Smooth muscle cell (in vitro differentiated cells): Measurements from ENCODE around the gene PISD. TPM values are rescaled to one million over a fixed set of nuclear protein-coding genes. Genes with fewer than 3 reads are reported as not detected.

Experiments used
- DNase-seq: peaks from one replicate; lab custom pipeline; 2025; ENCODE audit not compliant: unreplicated experiment; lab: John Stamatoyannopoulos, UW
- H2AFZ ChIP-seq: fragments of 200-600 bp; sonication (generic); 2 replicates; pipeline ENCODE4 v1.6.0; 2016; ENCODE audit warnings: antibody characterized with exemption, low read depth, mild to moderate bottlenecking
- H3F3A ChIP-seq: fragments of 200-600 bp; sonication (generic); 2 replicates; pipeline ENCODE4 v1.6.0; 2017; ENCODE audit warnings: antibody characterized with exemption, low read depth
- H3K27ac ChIP-seq: fragments of 200-600 bp; sonication (generic); 2 replicates; pipeline ENCODE4 v1.5.1; 2016; ENCODE audit warnings: low read depth, mild to moderate bottlenecking
- H3K27me3 ChIP-seq: fragments of 200-600 bp; sonication (generic); 2 replicates; pipeline ENCODE4 v1.6.1; 2016; ENCODE audit warnings: low read depth, mild to moderate bottlenecking
- H3K36me3 ChIP-seq: fragments of 200-600 bp; sonication (generic); 2 replicates; pipeline ENCODE4 v1.5.1; 2016; ENCODE audit warnings: low read depth
- H3K4me1 ChIP-seq: fragments of 200-600 bp; sonication (generic); 2 replicates; pipeline ENCODE4 v1.5.1; 2016; ENCODE audit warnings: low read depth
- H3K4me2 ChIP-seq: fragments of 200-600 bp; sonication (generic); 2 replicates; pipeline ENCODE4 v1.6.0; 2016; ENCODE audit warnings: mild to moderate bottlenecking
- H3K4me3 ChIP-seq: fragments of 200-600 bp; sonication (generic); 2 replicates; pipeline ENCODE4 v1.5.1; 2016; ENCODE audit warnings: mild to moderate bottlenecking
- H3K79me2 ChIP-seq: fragments of 200-600 bp; sonication (generic); 2 replicates; pipeline ENCODE4 v1.6.0; 2016; ENCODE audit warnings: low read depth, mild to moderate bottlenecking
- H3K9ac ChIP-seq: fragments of 200-600 bp; sonication (generic); 2 replicates; pipeline ENCODE4 v1.6.0; 2016; ENCODE audit warnings: low read depth
- H3K9me3 ChIP-seq: fragments of 200-600 bp; sonication (generic); replicated peaks from 2 replicates; pipeline ENCODE4 v1.5.1; 2016; ENCODE audit warnings: low read depth
- H4K20me1 ChIP-seq: fragments of 200-600 bp; sonication (generic); 2 replicates; pipeline ENCODE4 v1.6.0; 2016; ENCODE audit warnings: low read depth
- CTCF ChIP-seq: fragments of 200-600 bp; sonication (generic); IDR thresholded peaks from 2 replicates; pipeline ENCODE4 v1.5.1; 2017; ENCODE audit warnings: borderline replicate concordance, mild to moderate bottlenecking, antibody characterized with exemption; ENCODE audit not compliant: insufficient read depth, poor library complexity, severe bottlenecking
- WGBS: methylation state at CpG from one replicate; pipeline ENCODE4 v1.1.7; 2016; ENCODE audit warnings: low lambda C conversion rate; 5-methylcytosine and 5-hydroxymethylcytosine counted together
- polyA plus RNA-seq: library from polyadenylated mRNA; unstranded; fragments of >200 nt; fragmentation: Nextera tagmentation; extraction: Ambion mirVana; gene quantifications from 2 replicates; pipeline ENCODE4 v1.2.1, GENCODE V29; 2016
- total RNA-seq: library from RNA; depleted of rRNA; stranded (reverse); fragments of >200 nt; gene quantifications from 2 replicates; pipeline ENCODE4 v1.2.3, GENCODE V29; 2014

The PISD gene
- total and polyA plus RNA-seq, 2 experiments from 2014 or later = 15.3 to 31.6 TPM

DNA sequence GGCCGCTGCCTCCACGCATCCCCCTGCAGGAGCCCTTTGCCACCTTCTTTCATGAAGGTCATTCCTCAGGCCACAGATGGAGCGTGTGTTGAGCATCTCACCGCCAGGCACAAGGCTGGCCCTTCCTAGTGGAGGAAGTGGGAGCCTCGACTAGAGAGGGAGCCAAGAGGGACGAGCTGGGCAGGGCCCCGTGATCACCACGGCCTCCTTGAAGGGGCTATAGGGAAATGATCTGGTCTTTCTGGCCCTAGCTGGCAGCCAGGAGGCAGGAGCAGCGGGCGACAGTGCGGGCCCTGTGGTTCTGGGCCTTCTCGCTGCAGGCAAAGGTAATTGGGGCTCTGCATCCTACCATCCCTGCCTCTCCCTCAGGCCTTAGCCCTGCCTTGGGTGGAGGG lies 49.1 kb downstream of the PISD start:
- Histone ChIP-seq H4K20me1 (no peaks in the 10 kb centered on the region), H3K36me3 (no peaks in the 10 kb centered on the region), H3K4me2 (no peak overlapping the region), H3K4me1 (no peaks in the 10 kb centered on the region), H3K9ac (no peak overlapping the region), H3K27ac (no peak overlapping the region), H3K9me3 (no peaks in the 10 kb centered on the region), H3F3A (no peaks in the 10 kb centered on the region), H3K79me2 (no peaks in the 10 kb centered on the region), H3K27me3 (no peaks in the 10 kb centered on the region), H3K4me3 (no peak overlapping the region), H2AFZ (no peak overlapping the region)
- no peak for TF ChIP-seq CTCF
- WGBS = 95% methylated on average over 12 of the region's 12 CpGs
- no peak for DNase-seq

- H3K79me2 ChIP-seq = no peaks in the 10 kb centered on the region
- no peaks in the 10 kb centered on the region for H3K27me3 ChIP-seq
- 62% methylated on average over 16 of the region's 16 CpGs for WGBS
- no peak overlapping the region for H3K27ac ChIP-seq
- H4K20me1 ChIP-seq = no peaks in the 10 kb centered on the region
- no peak overlapping the region for H3K4me2 ChIP-seq
- TF ChIP-seq CTCF = no peak
- no peaks in the 10 kb centered on the region for H3K9me3 ChIP-seq
- H3K4me3 ChIP-seq = no peak overlapping the region
- no peaks in the 10 kb centered on the region for H3K4me1 ChIP-seq
- H2AFZ ChIP-seq = no peak overlapping the region
- no peaks in the 10 kb centered on the region for H3K36me3 ChIP-seq
- H3F3A ChIP-seq = no peaks in the 10 kb centered on the region
- DNase-seq = no peak
- no peak overlapping the region for H3K9ac ChIP-seq
Measured at GRCh38 chr22:31611061-31611760, 50.8 kb downstream of the PISD start.

- no peak overlapping the region for H3K4me3 ChIP-seq
- H2AFZ ChIP-seq = no peak overlapping the region
- no peak overlapping the region for H3K4me2 ChIP-seq
- H4K20me1 ChIP-seq = no peaks in the 10 kb centered on the region
- H3K4me1 ChIP-seq = no peaks in the 10 kb centered on the region
- no peak for TF ChIP-seq CTCF
- no peaks in the 10 kb centered on the region for H3K36me3 ChIP-seq
- WGBS = 95% methylated on average over 6 of the region's 6 CpGs
- DNase-seq = no peak
- no peaks in the 10 kb centered on the region for H3K27me3 ChIP-seq
- no peaks in the 10 kb centered on the region for H3K79me2 ChIP-seq
- no peak overlapping the region for H3K27ac ChIP-seq
- no peaks in the 10 kb centered on the region for H3F3A ChIP-seq
- no peak overlapping the region for H3K9ac ChIP-seq
- H3K9me3 ChIP-seq = no peaks in the 10 kb centered on the region
Measured at GRCh38 chr22:31610611-31611010, 51.4 kb downstream of the PISD start.

DNA sequence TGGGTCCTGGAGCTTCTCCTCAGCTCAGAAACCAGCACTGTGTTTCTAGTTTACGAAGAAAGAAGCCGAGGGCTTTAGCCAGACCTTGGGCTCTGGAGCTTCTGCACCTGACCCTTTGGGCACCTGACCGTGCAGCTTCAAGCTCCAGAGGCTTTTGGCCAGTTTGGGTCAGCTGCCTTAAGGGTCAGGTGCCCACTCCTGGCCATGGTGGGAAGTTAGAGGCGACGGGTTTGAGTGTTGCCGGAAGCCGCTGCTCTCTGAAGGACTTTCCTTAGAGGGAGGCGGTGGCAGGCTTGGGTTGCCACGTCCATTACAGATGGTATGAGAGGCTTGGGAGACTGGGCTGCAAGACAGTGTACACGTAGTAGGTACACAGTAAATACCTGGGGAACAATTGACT lies 52.3 kb downstream of the PISD start:
- Histone ChIP-seq H3F3A (no peaks in the 10 kb centered on the region), H3K9me3 (no peaks in the 10 kb centered on the region), H3K9ac (no peak overlapping the region), H3K4me3 (no peak overlapping the region), H3K27ac (no peak overlapping the region), H2AFZ (no peak overlapping the region), H3K4me2 (no peak overlapping the region), H3K79me2 (no peaks in the 10 kb centered on the region), H3K27me3 (no peaks in the 10 kb centered on the region), H4K20me1 (no peaks in the 10 kb centered on the region), H3K36me3 (no peaks in the 10 kb centered on the region), H3K4me1 (no peaks in the 10 kb centered on the region)
- TF ChIP-seq CTCF = no peak
- WGBS = 96% methylated on average over 10 of the region's 10 CpGs
- no peak for DNase-seq
